ENCODE data around the gene TBC1D2B.

TBC1D2B gene

GRCh38 chr15:78103406-78104118, 26.1 kb upstream of the TBC1D2B start:
- H3K4me3 Mint-ChIP-seq, result no peak overlapping the region
- DNase-seq, result peak; percentile 63

DNA sequence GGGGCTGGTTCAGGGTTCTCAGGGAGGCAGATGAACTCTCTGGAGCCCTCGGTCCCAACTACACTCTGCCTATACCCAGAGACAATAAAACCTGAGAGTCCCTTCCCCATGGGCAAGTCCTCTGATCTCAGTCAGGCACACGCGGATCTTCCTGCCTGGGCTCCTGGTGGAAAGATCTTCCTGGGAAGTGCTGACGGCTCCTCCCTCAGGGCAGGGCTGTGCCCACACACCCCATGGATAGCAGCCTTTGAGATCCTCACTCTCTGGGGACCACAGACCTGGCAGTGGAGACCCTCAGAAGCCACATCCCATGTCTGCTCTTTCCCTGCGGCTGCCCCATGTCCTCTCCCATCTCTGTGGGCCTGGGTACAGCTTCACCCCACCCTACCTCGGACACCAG, 25.2 kb upstream of the TBC1D2B start:
- Mint-ChIP-seq H3K27ac (no peak overlapping the region), H3K27me3 (no peaks in the 10 kb centered on the region), H3K36me3 (ENCODE audit: low read depth) (no peaks in the 10 kb centered on the region), H3K4me1 (peaks cover 35% of the 10 kb centered on the region), H3K4me3 (no peak overlapping the region), H3K9me3 (no peaks in the 10 kb centered on the region)
- DNase-seq (no peak), ATAC-seq (no peak)

More at GRCh38 chr15:78103406-78104118, 26.1 kb upstream of the TBC1D2B start:
- Mint-ChIP-seq H3K36me3 (ENCODE audit: low read depth) (no peaks in the 10 kb centered on the region), H3K4me1 (peaks cover 37% of the 10 kb centered on the region), H3K27me3 (no peaks in the 10 kb centered on the region), H3K27ac (peak overlapping the region; percentile 54), H3K9me3 (no peaks in the 10 kb centered on the region)
- ATAC-seq, result peak; percentile 86

- peaks cover 33% of the 10 kb centered on the region for H3K4me1 Mint-ChIP-seq
- no peak for DNase-seq
- H3K27ac Mint-ChIP-seq, result no peak overlapping the region
- ATAC-seq, result no peak
- H3K9me3 Mint-ChIP-seq, result no peaks in the 10 kb centered on the region
- no peaks in the 10 kb centered on the region for H3K36me3 Mint-ChIP-seq (ENCODE audit: low read depth)
- no peaks in the 10 kb centered on the region for H3K27me3 Mint-ChIP-seq
- H3K4me3 Mint-ChIP-seq, result no peak overlapping the region
Observed at GRCh38 chr15:78102211-78102610, 24.7 kb upstream of the TBC1D2B start.

DNA sequence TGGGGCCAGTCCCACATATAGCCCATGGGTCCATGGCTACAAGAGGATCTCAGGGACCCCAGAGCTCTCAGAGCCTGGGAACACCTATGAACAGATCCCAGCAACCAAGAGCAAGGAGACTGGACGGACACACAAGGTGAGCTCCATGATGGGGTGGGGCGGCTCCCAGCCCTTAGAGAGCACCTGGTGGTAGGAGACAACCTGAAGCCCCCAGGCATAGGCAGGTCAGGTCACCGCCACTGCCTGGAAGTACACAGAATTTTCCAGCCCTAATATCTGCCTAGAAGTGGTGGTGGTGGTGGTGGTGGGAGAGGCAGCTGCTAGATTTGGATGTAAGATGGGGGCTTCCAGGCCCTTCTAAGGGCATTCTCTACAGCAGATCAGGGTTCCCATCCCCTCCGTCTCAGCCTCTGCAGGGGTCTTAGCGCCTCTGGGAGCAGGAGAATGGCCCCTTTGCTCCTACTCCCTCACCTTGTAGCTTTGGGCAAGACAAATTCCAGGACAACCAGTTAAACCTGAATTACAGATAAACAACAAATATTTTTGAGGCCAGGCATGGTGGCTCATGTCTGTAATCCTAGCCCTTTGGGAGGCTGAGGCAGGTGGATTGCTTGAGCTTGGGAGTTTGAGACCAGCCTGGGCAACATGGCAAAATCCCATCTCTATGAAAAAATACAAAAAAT, 24.1 kb upstream of the TBC1D2B start:
- Mint-ChIP-seq H3K4me1 (peaks cover 33% of the 10 kb centered on the region), H3K9me3 (no peaks in the 10 kb centered on the region), H3K27ac (no peak overlapping the region), H3K4me3 (no peak overlapping the region), H3K27me3 (no peaks in the 10 kb centered on the region), H3K36me3 (ENCODE audit: low read depth) (no peaks in the 10 kb centered on the region)
- ATAC-seq (no peak), DNase-seq (no peak)

- Mint-ChIP-seq H3K9me3 (no peaks in the 10 kb centered on the region), H3K4me3 (no peak overlapping the region), H3K27ac (no peak overlapping the region), H3K4me1 (peaks cover 30% of the 10 kb centered on the region), H3K27me3 (no peaks in the 10 kb centered on the region), H3K36me3 (ENCODE audit: low read depth) (no peaks in the 10 kb centered on the region)
- no peak for DNase-seq
- ATAC-seq, result no peak
Observed at GRCh38 chr15:78100886-78101285, 23.4 kb upstream of the TBC1D2B start.

- Mint-ChIP-seq H3K4me3 (no peak overlapping the region), H3K9me3 (no peaks in the 10 kb centered on the region), H3K4me1 (peaks cover 3% of the 10 kb centered on the region), H3K27me3 (no peaks in the 10 kb centered on the region), H3K36me3 (ENCODE audit: low read depth) (no peaks in the 10 kb centered on the region), H3K27ac (no peak overlapping the region)
- ATAC-seq, result no peak
- DNase-seq, result no peak
Observed at GRCh38 chr15:78098131-78098755, 20.7 kb upstream of the TBC1D2B start.

GRCh38 chr15:78097667-78098066, 20.2 kb upstream of the TBC1D2B start:
- Mint-ChIP-seq H3K36me3 (ENCODE audit: low read depth) (no peaks in the 10 kb centered on the region), H3K9me3 (no peaks in the 10 kb centered on the region), H3K27me3 (no peaks in the 10 kb centered on the region), H3K4me1 (no peaks in the 10 kb centered on the region), H3K4me3 (no peak overlapping the region), H3K27ac (no peak overlapping the region)
- ATAC-seq (no peak), DNase-seq (no peak)

DNA sequence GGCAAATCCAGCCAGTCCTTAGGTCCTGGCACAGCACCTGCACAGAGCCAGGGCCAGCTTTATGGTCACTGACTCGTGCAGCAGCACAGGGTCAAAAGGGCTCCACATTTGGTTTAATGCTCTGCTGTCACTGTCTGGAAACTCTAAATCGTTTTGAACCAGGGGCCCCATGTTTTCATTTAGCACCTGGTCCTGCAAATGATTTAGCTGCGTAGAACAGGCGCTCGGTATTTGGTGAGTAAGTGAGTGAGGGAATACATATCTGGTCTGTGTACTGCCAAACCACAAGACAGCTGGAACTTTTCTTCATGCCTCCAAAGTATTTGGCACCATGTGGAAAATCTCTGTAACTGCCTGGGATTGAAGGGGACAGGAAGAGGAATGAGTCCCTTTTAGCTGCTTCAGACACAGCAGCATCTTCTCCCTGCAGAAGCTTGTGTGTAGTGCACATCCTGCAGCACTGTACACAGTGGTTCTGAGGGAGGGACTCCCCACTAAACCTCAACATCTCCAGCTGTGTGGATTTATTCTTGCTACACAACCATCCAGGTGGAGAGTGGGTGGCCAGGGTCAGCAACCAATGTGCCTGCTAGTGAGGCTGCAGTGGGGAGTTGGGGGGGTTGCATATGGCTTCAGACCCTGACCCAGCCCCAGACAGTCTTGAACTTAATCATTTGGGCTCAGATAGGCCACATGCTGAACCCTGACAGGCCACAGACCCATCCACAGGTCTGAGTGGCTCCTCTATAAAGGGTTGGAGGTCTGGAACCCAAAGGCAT, 15.9 kb upstream of the TBC1D2B start:
- ATAC-seq, result peak; percentile 20
- no peak for DNase-seq
- H3K9me3 Mint-ChIP-seq, result no peaks in the 10 kb centered on the region
- no peaks in the 10 kb centered on the region for H3K4me1 Mint-ChIP-seq
- no peak overlapping the region for H3K27ac Mint-ChIP-seq
- H3K36me3 Mint-ChIP-seq (ENCODE audit: low read depth), result no peaks in the 10 kb centered on the region
- H3K4me3 Mint-ChIP-seq, result no peak overlapping the region
- H3K27me3 Mint-ChIP-seq, result no peaks in the 10 kb centered on the region

- Mint-ChIP-seq H3K27me3 (no peaks in the 10 kb centered on the region), H3K4me1 (peaks cover 3% of the 10 kb centered on the region), H3K27ac (no peak within 1 kb of the TSS), H3K4me3 (no peak within 1 kb of the TSS), H3K36me3 (ENCODE audit: low read depth) (no peaks in the 10 kb centered on the region), H3K9me3 (no peaks in the 10 kb centered on the region)
- DNase-seq (no peak), ATAC-seq (no peak)
Observed at GRCh38 chr15:78092261-78093041, 14.9 kb upstream of the TBC1D2B start, which contains the start of gene SH2D7. TSS of gene SH2D7 (plus strand) at chr15:78092561. CDS start at chr15:78092585, 24 bp downstream.

DNA sequence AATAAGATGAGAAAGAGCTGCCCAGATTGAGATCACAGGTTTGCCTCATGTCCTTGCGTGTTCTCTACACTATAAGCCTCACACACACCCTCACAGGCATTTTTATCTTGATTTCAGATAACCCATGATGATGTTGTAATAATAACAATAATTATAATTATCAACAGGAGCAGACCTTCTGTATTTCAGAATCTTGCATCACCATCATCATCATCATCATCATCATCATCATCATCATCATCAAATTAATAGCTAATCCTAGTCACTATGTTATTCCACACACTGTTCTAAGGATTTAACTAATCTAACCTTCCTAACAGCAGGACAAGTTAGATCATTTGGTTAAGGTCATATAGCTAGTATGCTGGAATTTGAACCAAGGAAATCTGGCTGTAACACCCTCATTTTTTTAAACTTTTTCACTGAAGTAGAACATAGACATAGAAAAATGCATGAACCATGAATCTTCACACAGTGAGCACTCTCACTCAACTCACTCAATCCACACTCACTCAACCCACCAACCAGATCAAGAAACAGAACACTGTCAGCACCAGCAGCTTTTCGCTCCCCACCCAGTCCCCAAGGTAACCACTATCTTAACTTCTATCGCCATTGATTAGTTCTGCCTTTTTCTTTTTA, 13.0 kb upstream of the TBC1D2B start:
- H3K27me3 Mint-ChIP-seq, result no peaks in the 10 kb centered on the region
- no peaks in the 10 kb centered on the region for H3K9me3 Mint-ChIP-seq
- DNase-seq (no peak), ATAC-seq (no peak)
- H3K36me3 Mint-ChIP-seq (ENCODE audit: low read depth), result no peaks in the 10 kb centered on the region
- H3K4me1 Mint-ChIP-seq, result peaks cover 3% of the 10 kb centered on the region
- no peak overlapping the region for H3K4me3 Mint-ChIP-seq
- H3K27ac Mint-ChIP-seq, result no peak overlapping the region

GRCh38 chr15:78088773-78089080, 11.2 kb upstream of the TBC1D2B start:
- DNase-seq (no peak), ATAC-seq (no peak)
- no peaks in the 10 kb centered on the region for H3K36me3 Mint-ChIP-seq (ENCODE audit: low read depth)
- no peak overlapping the region for H3K27ac Mint-ChIP-seq
- H3K27me3 Mint-ChIP-seq, result no peaks in the 10 kb centered on the region
- H3K4me3 Mint-ChIP-seq, result no peak overlapping the region
- no peaks in the 10 kb centered on the region for H3K9me3 Mint-ChIP-seq
- H3K4me1 Mint-ChIP-seq, result peaks cover 3% of the 10 kb centered on the region

DNA sequence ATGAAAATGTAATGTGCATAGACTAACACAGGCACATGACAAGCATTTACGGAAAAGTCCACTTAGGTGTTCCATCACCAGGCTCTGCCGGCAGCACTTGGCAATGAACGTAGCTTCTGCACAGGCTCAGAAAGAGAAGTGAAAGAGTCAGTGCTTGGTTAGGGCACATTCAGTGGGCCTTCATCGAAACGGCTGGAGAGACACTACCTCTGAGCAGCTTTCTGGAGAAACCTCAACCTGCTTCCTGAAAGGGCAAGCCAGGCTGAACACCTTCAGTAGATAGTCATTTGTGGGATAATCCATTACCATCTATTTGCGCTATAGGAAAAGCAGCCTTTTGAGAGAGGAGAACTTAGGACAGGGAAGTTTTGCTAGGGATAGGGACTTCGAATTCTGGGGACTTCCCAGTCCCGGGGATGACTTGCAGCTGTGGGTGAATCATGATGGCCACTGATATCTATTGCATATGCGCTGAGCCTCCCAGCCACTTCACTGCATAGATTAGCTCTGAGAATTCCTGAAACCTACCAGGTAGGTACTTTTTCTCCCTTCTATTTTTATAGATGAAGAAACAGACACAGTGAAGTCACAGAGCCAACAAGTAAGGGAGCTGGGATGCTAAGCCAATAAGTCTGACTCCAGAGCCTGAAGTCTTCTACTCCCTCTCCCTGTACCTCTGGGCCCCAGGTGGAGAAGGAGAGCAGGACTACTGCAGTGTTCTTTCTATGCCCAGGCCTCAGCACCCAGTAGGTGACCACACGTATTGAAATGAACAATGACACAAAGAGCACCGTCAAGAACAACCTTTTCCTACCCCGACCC, 10.7 kb upstream of the TBC1D2B start:
- Mint-ChIP-seq H3K4me1 (peaks cover 3% of the 10 kb centered on the region), H3K36me3 (ENCODE audit: low read depth) (no peaks in the 10 kb centered on the region), H3K27ac (no peak overlapping the region), H3K4me3 (no peak overlapping the region), H3K27me3 (no peaks in the 10 kb centered on the region), H3K9me3 (no peaks in the 10 kb centered on the region)
- DNase-seq, result no peak
- ATAC-seq, result no peak

DNA sequence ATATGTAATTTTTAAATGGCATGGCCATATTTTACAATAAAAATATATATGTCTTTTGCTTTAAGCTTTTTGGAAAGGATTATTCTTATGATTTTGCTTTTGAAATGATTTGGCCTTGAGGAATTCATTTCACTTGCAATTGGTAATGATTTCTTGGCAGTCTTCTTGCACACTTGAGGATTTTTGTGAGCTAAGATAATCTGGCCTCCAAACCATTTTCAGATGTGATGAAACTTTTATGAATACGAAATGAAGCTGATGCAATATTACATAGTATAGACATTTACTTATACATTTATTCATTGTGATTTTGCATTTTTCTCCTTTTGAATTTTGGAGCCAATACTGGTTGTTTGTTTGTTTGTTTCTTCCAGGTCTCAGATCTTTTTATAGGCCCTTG, 8.4 kb upstream of the TBC1D2B start:
- Mint-ChIP-seq H3K27ac (no peak overlapping the region), H3K36me3 (ENCODE audit: low read depth) (no peaks in the 10 kb centered on the region)
- no peak for DNase-seq

More for the DNA sequence above, 8.4 kb upstream of the TBC1D2B start:
- no peaks in the 10 kb centered on the region for H3K27me3 Mint-ChIP-seq
- H3K4me1 Mint-ChIP-seq, result peaks cover 13% of the 10 kb centered on the region
- H3K4me3 Mint-ChIP-seq, result no peak overlapping the region
- ATAC-seq, result no peak
- H3K9me3 Mint-ChIP-seq, result no peaks in the 10 kb centered on the region
